Measurements from ENCODE around the gene MAGI1.

GRCh38 chr3:65706776-65707568 lies 331.7 kb downstream of the MAGI1 start:
- TF ChIP-seq, protein P1, sequence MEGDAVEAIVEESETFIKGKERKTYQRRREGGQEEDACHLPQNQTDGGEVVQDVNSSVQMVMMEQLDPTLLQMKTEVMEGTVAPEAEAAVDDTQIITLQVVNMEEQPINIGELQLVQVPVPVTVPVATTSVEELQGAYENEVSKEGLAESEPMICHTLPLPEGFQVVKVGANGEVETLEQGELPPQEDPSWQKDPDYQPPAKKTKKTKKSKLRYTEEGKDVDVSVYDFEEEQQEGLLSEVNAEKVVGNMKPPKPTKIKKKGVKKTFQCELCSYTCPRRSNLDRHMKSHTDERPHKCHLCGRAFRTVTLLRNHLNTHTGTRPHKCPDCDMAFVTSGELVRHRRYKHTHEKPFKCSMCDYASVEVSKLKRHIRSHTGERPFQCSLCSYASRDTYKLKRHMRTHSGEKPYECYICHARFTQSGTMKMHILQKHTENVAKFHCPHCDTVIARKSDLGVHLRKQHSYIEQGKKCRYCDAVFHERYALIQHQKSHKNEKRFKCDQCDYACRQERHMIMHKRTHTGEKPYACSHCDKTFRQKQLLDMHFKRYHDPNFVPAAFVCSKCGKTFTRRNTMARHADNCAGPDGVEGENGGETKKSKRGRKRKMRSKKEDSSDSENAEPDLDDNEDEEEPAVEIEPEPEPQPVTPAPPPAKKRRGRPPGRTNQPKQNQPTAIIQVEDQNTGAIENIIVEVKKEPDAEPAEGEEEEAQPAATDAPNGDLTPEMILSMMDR (IDR thresholded peaks at IDR 0.05), result no peak
- TF ChIP-seq POLR2A (IDR thresholded peaks at IDR 0.05), result no peak

Data from uterus (tissue), 2 donors.